ENCODE data around the gene MTMR3. TPM values are rescaled to one million over a fixed set of nuclear protein-coding genes. Genes with fewer than 3 reads are reported as not detected.

The MTMR3 gene
- total RNA-seq, 1 experiment from 2014 or later, result 19.5 TPM

Other genes with a start within 250 kb of the MTMR3 start
- 0.06 TPM in 1 of 2 replicates, not detected in the other for gene CABP7, start 163.2 kb upstream of the MTMR3 start, total RNA-seq (2014; rRNA removed; shearing (Covaris generic))
- gene ZMAT5, start 116.2 kb upstream of the MTMR3 start, total RNA-seq (2014; rRNA removed; shearing (Covaris generic)), result 16.1 and 16.8 TPM in 2 replicates
- 100 and 116 TPM in 2 replicates for gene UQCR10, start 115.8 kb upstream of the MTMR3 start, total RNA-seq (2014; rRNA removed; shearing (Covaris generic))
- gene ASCC2, start 44.9 kb upstream of the MTMR3 start, total RNA-seq (2014; rRNA removed; shearing (Covaris generic)), result 19.5 and 22.1 TPM in 2 replicates
- gene HORMAD2, start 197.3 kb downstream of the MTMR3 start, total RNA-seq (2014; rRNA removed; shearing (Covaris generic)), result not detected in 2 replicates